Measurements from ENCODE around the gene ARHGAP26.

ARHGAP26 gene

DNA sequence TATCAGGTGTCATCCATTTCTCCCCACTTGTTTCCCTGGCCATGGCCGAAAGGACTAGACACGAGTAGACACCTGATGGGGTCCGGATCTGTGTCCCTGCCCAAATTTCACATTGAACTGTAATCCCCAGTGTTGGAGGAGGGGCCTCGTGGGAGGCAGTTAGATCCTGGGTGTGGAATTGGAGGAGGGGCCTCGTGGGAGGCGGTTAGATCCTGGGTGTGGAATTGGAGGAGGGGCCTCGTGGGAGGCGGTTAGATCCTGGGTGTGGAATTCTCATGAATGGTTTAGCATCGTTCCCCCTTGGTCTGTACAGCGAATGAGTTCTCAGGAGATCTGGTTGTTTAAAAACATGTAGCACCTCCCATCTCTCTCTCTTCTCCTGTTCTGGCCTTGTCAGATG is 467.5 kb downstream of the ARHGAP26 start:
- no peak for DNase-seq

DNA sequence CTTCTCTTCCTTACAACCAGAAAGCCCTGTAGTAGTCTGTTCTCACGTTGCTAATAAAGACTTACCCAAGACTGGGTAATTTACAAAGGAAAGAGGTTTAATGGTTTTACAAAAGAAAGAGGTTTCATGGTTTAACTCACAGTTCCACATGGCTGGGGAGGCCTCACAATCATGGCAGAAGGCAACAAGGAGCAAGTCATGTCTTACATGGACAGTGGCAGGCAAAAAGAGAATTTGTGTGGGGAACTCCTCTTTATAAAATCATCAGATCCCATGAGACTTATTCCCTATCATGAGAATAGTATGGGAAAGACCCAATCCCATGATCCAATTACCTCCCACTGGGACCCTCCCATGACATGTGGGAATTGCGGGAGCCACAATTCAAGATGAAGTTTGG is 468.4 kb downstream of the ARHGAP26 start:
- no peak for DNase-seq

DNA sequence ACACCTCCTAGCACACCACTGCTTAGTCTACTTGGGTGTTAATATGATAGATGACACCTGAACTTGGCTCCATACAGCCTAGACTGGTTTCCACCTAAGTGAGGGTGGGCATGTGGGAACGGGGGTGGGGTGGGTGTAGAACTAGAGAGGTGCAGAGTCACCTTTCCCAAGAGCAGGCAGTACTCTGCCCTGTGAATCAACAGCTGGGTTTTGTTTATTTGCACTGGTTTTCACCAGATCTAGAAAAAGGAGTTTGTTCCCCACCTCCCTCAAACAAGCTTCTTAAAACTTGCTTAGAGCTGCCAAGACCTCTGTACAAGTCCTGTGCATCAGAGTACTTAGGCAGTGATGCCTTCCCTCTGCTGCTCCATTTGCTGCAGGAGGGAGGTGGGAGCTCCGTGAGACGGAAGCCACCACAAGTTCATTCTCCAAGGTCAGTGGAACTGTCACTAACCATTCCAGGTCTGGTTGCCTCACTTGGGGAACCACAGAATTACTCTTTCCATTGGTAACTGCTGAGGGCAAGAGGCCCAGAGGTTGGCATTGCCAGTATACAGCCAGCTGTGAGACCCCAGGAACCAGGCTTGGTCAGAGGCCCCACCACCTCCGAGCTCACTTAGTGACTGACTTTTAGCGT is 469.8 kb downstream of the ARHGAP26 start:
- no peak for DNase-seq

DNA sequence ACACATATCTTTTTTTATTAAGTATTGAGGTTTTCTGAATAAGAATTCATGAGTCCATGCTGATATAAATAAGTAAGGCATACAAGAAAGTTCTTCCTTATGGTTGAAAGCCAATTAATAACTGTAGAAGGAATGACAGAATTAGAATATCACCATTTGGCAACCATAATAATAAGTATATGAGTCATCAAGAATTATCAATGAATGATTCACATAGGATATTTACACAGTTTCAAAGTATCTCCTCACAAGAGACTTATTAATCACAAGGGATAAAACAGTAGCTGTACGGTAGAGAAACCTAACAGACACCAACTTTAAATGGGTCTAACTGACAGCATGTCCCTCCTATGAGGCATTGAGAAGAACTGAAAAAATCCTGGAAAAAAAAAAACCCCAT is 471.7 kb downstream of the ARHGAP26 start:
- no peak for DNase-seq

DNA sequence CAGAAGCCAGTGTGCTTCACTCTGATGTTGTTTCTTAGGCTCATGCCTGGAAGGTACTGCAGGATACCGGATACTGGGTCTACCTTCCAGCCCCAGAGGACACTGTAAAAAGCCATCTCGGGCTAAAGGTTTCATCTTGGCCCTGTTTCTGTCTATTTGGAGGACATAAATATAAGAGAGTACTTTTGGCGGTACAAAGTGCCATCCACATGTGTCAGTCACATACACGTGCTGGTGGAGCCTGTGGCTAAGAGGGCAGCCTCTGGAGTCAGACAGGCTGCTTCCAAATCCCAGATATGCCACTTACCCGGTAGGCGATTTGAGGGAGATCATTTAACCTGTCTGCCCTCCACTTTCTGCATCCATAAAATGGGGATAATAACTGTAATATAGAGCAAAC is 472.9 kb downstream of the ARHGAP26 start:
- no peak for DNase-seq

DNA sequence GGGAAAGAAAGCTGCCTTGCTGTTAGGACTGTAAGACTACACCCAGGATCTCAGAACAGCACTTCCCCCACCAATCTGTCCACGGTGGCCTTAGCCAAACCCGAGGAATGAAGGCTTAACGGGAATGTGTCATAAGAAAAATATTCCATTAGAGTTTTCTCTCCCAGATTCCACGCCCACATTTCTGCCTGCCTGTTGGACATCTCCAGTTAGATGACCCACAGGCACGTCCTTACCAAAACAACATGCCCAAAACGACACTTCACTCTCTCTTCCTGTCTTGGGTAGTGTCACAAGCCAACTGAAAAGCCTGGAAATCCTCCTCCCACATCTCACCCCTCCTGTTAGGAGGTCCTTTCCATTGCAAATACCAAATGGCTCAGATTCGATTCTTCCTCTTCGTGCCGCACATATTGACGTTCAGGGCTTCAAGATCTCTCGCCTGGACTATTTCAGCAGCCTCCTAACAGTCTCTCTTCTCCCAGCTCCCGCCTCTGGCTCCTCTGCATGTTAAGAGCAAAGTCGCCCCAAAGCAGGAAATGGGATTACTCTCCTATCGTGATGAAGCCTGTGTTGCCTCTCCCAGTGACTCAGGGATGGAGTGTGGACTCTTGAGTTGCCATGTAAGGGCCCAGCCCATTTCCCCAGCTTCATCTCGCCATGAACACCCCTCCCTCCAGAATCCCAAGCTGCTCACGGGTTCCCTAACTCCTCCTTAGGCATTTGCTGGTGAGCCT is 474.0 kb downstream of the ARHGAP26 start:
- DNase-seq: no peak

DNA sequence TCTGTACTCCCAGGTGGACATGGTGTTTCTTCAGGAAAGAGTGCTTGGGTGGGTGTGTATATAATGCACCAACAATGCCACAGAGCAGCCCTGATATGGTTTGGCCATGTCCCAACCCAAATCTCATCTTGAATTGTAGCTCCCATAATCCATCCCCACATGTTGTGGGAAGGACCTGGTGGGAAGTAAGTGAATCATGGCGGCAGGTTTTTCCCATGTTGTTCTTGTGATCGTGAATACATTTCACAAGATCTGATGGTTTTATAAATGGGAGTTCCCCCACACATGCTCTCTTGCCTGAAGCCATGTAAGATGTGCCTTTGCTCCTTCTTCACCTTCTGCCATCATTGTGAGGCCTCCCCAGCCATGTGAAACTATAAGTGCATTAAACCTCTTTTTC is 474.8 kb downstream of the ARHGAP26 start:
- DNase-seq: no peak

DNA sequence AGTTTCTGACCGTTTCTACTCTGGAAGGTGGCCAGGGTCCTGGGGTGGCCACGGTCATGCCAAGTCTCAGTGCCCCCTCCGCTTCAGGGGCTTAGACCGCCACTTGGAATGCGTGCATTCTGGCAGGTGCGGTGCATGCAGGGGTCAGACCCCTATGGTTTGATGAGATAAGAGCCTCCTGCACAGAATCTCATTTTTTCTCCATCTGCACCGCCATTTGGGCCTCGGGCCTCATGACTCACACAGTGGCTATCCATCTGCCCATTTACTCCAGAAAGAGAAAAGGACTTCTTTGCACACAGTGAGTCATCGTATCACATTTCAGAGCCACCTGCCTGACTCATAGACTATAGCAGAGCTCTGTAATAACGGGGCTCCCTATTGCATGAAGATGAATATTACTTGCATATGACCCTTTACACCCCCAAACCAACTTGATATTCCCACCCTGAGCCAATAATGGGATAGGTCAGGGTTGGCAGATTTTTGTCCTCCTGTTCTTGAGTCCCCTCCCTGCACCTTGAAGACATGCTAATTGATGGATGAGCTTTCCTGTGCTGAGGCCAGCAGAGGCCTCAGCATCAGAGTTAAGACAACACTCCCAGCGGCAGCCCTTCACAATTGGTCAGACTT is 475.9 kb downstream of the ARHGAP26 start:
- no peak for DNase-seq

DNA sequence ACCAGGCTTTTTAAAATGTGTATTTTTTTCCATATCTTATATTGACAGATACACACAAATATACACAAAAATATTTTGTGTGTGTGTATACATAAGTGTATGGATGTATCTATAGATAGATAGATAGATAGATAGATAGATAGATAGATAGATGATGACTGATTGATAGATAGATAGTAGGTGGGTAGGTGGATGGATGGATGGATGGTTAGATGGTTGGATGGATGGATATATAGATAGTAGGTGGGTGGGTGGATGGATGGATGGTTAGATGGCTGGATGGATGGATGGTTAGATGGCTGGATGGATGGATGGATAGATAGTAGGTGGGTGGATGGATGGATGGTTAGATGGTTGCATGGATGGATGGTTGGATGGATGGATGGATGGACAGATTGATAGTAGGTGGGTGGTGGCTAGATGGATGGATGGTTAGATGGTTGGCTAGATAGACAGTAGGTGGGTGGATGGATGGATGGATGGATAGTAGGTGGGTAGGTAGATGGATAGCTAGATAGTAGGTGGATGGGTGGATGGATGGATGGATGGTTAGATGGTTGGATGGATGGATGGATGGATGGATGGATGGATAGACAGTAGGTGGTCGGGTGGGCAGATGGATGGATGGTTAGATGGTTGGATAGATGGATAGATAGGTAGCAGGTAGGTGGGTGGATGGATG is 477.1 kb downstream of the ARHGAP26 start:
- DNase-seq: no peak

DNA sequence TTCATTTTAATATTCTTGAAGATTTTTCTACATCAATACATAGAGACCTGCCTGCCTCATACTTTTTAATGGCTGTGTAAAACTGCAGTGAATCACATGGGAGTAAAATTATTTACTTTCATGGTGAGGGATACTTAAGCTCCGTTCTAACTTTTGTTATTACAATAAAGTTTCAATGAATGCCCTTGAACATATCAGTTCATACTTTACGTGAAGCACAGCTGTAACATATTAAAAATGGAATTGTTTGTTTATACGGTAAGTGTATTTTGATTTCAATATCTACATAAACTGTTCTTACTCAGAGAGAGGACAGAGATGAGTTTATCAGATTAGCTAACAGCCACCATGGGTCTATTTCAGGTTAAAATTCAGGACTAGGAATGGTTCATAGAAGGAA is 478.2 kb downstream of the ARHGAP26 start:
- DNase-seq: no peak

DNA sequence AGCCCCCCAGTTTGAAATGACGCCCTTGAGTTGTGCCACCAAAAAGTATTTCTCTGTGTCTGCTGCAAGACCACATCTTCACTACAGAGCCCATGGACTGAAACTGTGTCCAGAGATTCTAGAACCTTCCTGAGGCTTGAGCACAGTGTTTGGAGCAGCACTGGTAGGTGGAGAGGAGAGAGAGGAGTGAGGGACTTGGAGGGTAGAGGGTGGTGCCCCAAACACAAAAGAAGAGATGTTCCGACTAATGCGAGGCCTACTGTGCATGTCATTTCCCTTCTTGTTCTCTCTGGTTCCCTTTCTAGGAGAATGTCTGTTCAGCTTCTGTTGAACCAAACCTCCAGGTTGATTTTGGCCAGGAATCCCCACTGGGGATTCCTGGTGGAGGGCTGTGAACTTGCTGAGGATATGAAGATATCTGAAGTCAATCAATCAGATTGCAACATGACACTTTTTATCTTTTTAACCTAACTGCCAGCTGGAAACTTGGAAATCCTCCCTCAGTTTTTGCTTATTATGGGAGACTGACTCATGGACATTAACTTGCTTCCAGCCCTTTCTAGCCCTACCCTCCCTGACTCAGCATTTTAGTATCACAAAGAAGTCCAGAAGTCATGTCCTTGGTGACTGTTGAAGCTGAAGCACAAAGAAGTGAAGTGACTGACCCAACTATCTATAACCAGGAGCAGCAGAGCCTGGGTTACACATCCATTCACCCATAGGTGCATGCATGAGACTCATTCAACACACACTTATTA is 478.8 kb downstream of the ARHGAP26 start:
- DNase-seq: no peak

DNA sequence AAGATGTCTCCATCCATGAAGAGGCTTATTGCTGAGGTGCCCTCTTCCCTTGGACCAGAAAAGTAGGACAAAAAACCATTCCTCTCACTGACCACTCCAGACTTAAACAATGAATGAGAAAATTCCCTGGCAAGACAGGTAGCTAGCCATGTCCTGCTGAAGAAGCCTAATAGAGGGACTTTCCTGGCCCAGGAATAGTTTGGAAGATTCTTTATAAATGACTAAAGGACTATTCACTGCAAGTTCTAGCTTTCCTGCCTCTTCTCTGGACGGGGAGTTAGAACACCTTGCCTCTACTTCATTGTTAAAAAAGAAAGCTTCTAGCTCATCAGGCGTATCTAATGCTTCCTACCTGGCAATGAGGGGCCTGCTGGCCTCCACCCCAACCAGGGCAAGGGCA is 479.7 kb downstream of the ARHGAP26 start:
- no peak for DNase-seq

DNA sequence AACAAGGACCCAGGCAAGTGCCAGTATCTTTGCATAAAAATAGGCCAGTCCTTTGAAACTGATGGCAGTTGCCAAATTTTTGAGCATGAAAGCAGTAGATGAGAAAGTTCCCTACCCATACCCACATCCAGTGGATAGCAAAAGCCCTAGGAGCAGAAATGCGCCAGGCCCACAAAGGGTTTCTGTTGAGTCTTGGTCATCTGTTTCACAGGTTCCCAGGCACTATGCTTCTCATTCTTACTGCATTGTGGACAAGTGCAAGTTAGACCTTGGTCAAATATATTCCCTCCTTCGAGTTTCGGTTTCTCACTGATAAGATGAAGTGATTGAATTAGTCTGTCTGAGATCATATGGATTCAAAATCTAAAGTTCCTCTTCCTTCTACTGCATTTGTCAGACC is 481.0 kb downstream of the ARHGAP26 start:
- DNase-seq: no peak

DNA sequence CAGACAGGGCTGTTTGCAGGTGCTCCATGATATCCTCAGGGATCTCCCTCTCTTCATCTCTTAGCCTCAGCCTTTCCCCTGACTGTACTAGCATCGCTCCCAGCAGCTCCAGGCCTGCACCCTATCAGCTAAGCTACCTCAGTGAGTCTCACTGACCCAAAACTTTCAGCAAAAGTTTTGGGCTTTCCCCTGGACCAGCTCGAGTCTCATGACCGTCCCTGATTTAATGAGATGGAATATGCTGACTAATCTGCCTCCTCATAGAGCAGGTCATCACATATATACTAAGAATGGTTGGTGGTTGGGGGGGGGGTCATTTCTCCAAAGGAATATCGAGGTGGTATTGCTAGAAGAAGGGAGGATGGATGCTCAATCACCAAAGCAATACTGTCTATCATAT is 481.8 kb downstream of the ARHGAP26 start:
- DNase-seq: no peak

DNA sequence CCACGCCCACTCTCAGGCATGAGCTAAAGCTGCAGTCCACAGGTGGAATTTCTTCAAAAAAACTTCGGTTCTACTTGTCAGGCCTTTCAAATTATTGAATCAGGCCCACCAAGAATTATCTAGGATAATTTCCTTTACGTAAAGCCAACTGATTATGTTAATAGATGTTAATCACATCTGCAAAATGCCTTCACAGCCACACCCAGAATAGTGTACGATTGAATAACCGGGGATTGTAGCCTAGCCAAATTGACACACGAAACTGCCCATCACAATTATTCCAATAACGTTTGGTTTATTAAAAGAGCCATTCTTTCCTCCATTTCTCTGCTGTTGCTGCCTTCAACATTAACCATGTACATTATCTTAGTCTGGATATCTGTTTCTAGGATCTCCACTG is 484.6 kb downstream of the ARHGAP26 start:
- DNase-seq: no peak

DNA sequence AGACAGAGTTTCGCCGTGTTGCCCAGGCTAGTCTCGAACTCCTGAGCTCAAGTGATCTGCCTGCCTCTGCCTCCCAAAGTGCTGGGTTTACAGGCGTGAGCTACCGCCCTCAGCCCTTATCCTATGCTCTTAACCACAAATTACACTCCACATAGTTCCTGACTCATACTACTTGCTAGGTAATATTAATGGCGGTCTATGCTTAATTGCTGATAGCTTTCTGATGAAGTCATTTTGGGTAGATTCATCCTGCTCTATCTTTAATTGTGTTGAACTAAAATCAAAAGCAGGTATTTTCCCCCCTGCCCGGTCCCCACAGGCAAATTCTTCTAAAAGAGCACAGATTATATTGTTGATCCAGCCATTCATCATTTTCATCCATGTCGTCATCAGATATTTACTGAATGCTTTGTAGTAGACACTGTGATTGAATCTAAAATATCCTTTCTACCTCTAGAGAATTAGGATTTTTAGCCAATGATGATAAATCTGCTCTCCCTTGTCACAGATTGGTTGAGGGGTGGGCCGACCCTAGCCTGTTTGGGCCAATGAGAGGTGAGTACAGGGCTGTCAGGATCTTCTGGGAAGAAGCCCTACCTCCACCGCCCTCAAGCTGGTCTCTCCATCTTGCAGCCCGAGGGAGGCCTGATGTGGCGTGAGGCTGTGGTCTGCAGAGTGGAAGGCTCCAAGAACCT is 488.5 kb downstream of the ARHGAP26 start:
- DNase-seq: no peak

DNA sequence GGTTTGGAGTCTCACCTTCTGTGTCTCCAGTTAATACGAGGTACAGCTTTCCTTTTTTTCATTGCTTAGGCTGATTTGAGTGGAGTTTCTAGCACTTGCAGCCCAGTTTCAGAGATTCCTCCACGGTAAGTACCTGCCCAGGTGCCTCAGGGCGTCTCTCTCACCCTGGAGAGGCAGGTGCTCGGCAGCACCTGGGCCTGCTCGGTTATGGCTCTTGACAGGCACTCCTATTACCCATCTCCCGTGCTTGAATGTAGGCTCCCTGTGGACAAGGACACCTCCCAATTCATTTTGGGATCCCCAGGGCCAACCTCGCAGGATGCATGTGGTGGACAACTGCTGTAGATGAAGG is 489.1 kb downstream of the ARHGAP26 start:
- no peak for DNase-seq

DNA sequence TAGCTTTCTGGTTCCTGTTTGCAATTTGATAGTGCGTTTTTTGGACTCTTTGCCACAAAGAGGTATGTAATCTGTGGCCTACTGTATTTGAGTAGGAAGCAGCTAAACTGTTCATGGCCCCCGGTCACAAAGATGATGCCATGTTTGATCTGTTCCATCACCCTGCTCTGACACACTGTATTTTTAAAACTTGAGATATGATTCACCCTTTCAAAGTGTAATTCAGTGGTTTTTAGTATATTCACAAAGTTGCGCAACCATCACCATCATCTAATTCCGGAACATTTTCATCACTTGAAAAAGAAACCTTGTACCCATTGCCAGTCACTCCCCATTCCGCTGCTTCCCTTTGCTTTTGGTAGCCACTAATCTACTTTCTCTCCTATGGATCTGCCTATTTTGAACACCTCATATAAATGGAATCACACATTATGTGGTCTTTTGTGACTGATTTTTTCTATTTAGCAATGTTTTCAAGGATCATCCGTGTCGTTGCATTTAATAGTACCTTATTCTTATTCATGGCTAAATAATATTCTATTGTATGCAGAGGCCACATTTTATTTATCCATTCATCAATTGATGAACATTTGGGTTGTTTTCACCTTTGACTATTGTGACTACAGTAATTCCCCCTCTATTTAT is 491.7 kb downstream of the ARHGAP26 start:
- no peak for DNase-seq

DNA sequence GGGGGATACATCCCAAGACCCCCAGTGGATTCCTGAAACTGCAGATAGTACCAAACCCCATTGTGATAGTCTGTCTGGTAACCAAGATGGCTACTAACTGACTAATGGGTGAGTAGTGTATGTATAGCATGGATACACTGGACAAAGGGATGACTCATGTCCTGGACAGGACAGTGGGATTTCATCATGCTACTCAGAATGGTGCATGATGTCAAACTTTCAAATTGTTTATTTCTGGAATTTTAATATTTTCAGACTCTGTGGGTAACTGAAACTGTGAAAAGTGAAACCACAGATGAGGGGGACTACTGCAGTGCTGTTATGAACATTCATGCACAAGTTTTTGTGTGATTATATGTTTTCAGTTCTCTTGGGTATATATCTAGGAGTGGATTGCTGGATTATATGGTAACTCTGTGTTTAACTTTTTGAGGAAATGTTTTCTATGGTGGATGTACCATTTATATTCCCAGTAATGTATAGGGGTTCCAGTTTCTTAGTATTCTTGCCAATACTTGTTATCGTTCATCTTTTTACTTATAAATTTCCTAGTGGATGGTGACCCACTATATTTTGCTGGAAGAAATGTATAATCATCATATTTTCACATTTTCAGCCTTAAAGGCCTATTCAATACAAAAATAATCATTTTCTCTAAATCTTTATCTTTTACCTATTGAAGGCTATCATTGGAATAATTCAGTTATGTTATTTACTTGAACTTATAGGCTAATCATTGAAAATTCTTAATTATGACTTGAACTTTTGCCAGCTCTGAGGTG is 492.4 kb downstream of the ARHGAP26 start:
- DNase-seq: no peak

DNA sequence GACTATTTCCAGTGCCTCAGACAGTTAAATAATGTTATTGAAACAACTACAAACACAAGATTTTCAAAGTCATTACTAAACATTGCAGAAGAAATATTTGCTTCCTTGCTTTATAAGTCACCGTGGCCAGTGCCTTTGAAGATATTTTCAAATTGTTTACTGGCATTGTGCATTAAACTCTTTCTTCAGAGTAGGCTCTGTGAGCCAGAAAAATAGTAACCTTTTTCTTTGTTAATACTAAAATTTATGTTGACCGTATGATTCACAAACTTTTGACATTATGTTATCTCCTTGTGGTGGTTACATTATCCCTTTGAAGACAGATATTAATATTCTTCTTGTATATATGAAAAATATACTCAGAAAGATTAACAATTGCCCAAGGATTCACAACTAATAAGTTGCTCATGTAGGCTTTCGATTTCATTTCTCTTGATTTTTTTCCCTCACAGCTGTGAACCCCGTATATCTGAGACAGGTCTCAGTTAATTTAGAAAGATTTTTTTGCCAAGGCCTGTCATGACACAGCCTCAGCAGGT is 493.2 kb downstream of the ARHGAP26 start:
- DNase-seq: no peak

DNA sequence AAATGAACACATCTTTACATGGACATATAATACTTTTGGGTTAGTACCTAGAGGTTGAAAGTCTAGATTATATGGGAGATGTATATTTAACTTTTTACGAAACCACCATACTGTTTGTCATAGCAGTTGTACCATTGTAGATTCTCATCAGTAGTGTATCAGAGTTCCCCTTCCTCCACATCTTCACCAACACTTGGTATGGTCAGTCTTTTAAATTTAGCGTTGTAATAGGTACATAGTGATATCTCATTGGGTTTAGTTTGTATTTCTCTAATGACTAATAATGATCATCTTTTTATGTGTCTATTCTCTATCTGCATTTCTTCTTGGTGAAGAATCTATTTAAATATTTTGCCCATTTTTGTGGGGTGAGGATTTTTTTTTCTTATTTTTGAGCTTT is 495.8 kb downstream of the ARHGAP26 start:
- DNase-seq: no peak

Measured in NCI-H1436 treated with DMSO at 0.1 percent for 48 hours (cell line).